ENCODE results near the gene SCAF8. TPM values are rescaled to one million over a fixed set of nuclear protein-coding genes. Genes with fewer than 3 reads are reported as not detected.

The SCAF8 gene
- total and polyA plus RNA-seq, 7 donors = 9.5 to 49.0 (median 40.1) TPM

DNA sequence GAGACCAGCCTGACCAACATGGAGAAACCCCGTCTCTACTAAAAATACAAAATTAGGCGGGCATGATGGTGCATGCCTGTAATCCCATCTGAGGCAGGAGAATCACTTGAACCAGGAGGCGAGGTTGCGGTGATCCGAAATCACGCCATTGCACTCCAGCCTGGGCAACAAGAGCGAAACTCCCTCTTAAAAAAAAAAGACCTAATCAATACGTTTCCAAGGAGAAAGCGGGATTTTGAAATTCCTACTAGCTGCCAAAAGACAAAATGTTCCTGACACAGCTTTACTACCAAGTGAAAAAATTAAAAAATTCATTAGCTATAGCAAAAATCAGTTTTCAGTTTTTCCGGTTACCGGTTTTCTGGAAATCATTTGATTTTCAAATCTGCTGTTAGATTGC lies 129.3 kb downstream of the SCAF8 start:
- no peaks in the 10 kb centered on the region for H3K4me1 ChIP-seq
- DNase-seq (no peak), ATAC-seq (no peak)
- H3K27me3 ChIP-seq (ENCODE audit: insufficient read depth in 3 of 3, low read length in 2 of 3) = no peaks in the 10 kb centered on the region
- H3K9me3 ChIP-seq = no peaks in the 10 kb centered on the region
- 86 to 93% (median 88%) methylated on average over 11 of the region's 11 CpGs for WGBS, 3 donors
- intact Hi-C loops (cut with DNase I) = no loop called here
- no peak overlapping the region for H3K4me3 ChIP-seq
- TF ChIP-seq, protein P1, sequence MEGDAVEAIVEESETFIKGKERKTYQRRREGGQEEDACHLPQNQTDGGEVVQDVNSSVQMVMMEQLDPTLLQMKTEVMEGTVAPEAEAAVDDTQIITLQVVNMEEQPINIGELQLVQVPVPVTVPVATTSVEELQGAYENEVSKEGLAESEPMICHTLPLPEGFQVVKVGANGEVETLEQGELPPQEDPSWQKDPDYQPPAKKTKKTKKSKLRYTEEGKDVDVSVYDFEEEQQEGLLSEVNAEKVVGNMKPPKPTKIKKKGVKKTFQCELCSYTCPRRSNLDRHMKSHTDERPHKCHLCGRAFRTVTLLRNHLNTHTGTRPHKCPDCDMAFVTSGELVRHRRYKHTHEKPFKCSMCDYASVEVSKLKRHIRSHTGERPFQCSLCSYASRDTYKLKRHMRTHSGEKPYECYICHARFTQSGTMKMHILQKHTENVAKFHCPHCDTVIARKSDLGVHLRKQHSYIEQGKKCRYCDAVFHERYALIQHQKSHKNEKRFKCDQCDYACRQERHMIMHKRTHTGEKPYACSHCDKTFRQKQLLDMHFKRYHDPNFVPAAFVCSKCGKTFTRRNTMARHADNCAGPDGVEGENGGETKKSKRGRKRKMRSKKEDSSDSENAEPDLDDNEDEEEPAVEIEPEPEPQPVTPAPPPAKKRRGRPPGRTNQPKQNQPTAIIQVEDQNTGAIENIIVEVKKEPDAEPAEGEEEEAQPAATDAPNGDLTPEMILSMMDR (IDR thresholded peaks at IDR 0.05) = no peak
- H3K27ac ChIP-seq = no peak overlapping the region
- no peaks in the 10 kb centered on the region for H3K36me3 ChIP-seq (ENCODE audit: insufficient read depth in 1 of 2, low read depth in 1 of 2)

DNA sequence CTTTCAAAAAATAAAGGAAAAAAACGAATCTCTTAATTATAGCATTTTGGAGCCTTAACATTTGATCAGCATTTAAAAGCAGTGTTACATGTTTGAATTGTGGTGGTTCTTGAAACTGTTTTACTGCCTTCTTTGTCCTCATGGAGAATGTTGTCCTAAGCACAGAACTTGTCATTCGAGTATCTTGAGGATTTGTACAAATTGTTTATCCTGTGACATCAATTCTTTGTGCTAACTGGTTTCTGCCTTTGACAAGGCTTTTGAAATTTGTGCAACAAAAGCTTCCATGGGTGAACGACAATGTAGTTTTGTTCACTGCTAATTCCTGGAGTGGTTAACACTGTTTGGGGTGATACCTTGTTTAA lies 130.8 kb downstream of the SCAF8 start:
- Histone ChIP-seq H3K27me3 (ENCODE audit: insufficient read depth in 3 of 3, low read length in 2 of 3) (no peaks in the 10 kb centered on the region), H3K9me3 (no peaks in the 10 kb centered on the region), H3K4me3 (no peak overlapping the region), H3K27ac (no peak overlapping the region), H3K36me3 (ENCODE audit: insufficient read depth in 1 of 2, low read depth in 1 of 2) (no peaks in the 10 kb centered on the region), H3K4me1 (no peaks in the 10 kb centered on the region)
- ATAC-seq = no peak
- DNase-seq = no peak
- TF ChIP-seq, protein P1 (IDR thresholded peaks at IDR 0.05) = no peak
- 52 to 75% (median 62%) methylated on average over 3 of the region's 3 CpGs for WGBS, 3 donors
- intact Hi-C loops (cut with DNase I) = no loop called here

DNA sequence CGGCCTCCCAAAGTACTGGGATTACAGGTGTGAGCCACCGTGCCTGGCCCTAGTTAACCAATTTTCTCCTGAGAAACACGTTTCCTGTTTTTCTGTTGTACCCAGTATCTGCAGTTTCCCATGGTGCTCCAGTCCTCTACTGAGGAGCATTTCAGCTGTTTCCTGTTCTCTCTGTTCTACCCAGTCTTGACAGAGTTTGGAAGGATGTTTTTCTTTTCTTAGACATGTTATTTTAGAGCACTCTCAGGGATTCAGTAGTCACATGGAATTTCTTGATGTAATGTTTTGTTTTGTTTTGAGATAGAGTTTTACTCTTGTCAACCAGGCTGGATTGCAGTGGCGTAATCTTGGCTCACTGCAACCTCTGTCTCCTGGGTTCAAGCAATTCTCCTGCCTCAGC lies 132.1 kb downstream of the SCAF8 start:
- ATAC-seq = no peak
- TF ChIP-seq, protein P1 (IDR thresholded peaks at IDR 0.05) = no peak
- no peak for DNase-seq

DNA sequence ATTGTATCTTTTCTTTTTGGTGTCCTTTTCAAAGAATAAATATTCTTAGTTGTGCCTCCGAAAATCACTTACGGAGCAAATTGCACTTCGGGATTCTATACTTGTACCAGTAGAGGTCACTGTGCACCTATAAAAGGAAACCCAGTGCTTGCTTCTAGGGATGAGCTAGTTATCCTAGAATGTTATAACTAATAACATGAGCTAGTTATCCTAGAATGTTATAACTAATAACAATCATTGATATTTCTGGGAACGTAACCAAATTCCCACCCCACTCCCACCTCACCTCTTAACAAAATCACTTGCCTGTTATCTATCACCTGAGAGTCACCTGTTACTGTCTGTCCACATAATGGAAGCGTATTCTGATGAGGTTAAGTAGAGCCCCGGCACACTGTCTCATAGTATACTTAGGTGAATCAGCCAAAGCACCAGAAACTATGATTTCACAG lies 135.0 kb downstream of the SCAF8 start:
- 36 to 57% (median 40%) methylated on average over 6 of the region's 6 CpGs for WGBS, 3 donors
- Histone ChIP-seq H3K4me3 (no peak overlapping the region), H3K36me3 (ENCODE audit: insufficient read depth in 1 of 2, low read depth in 1 of 2) (no peaks in the 10 kb centered on the region), H3K9me3 (no peaks in the 10 kb centered on the region), H3K27me3 (ENCODE audit: insufficient read depth in 3 of 3, low read length in 2 of 3) (no peaks in the 10 kb centered on the region), H3K27ac (no peak overlapping the region), H3K4me1 (peaks cover 10% of the 10 kb centered on the region)
- intact Hi-C loops (cut with DNase I) = loop anchor here (2.0 to 5.0 kb wide), 3 partner anchors 59 to 307 kb away; no protein-coding TSS in a partner anchor
- TF ChIP-seq, protein P1 (IDR thresholded peaks at IDR 0.05) = peak; percentile 75
- no peak for DNase-seq
- ATAC-seq = peak; percentile 66 to 86 (median 72)

More for the DNA sequence above, 132.1 kb downstream of the SCAF8 start:
- no peaks in the 10 kb centered on the region for H3K27me3 ChIP-seq (ENCODE audit: insufficient read depth in 3 of 3, low read length in 2 of 3)
- no peaks in the 10 kb centered on the region for H3K9me3 ChIP-seq
- no peaks in the 10 kb centered on the region for H3K36me3 ChIP-seq (ENCODE audit: insufficient read depth in 1 of 2, low read depth in 1 of 2)
- no peaks in the 10 kb centered on the region for H3K4me1 ChIP-seq
- no peak overlapping the region for H3K4me3 ChIP-seq
- no peak overlapping the region for H3K27ac ChIP-seq
- 73 to 76% (median 75%) methylated on average over 4 of the region's 4 CpGs for WGBS, 3 donors
- intact Hi-C loops (cut with DNase I) = loop anchor here (1.0 to 5.0 kb wide), 3 partner anchors 9 to 307 kb away; no protein-coding TSS in a partner anchor

DNA sequence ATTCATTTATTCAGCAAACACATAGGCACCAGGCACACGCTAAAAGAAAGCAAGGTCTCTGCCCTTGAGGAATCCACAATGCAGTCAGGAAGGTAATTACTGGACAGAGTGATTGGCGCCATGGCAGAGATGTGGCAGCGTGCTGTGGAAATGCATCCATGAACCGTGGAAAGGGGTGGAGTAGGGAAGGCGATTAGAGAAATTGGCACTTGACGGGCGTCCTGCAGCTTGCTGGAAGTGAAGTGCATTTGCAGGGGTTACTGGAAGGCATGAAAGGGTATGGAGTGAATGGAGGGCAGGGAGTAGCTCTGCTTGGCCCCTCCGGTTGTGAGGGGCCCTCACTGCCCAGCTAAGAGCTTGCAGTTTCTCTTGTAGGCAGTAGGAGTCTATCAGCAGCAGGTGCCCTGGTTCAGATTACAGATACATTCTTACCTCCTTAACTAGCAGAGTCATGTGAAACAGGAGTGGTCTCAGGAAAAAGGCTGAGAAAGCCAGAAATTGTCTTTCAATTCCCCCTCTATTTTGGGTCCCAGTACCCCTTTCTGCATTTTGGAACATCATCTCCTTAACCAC lies 139.4 kb downstream of the SCAF8 start:
- TF ChIP-seq, protein P1 (IDR thresholded peaks at IDR 0.05) = no peak
- ATAC-seq (peak in 3 of 4 donors; percentile 26 to 52 (median 31)), DNase-seq (no peak)
- intact Hi-C loops (cut with DNase I) = no loop called here
- Histone ChIP-seq H3K36me3 (ENCODE audit: insufficient read depth in 1 of 2, low read depth in 1 of 2) (no peaks in the 10 kb centered on the region), H3K27me3 (ENCODE audit: insufficient read depth in 3 of 3, low read length in 2 of 3) (no peaks in the 10 kb centered on the region), H3K4me3 (no peak overlapping the region), H3K4me1 (peaks cover 48% of the 10 kb centered on the region), H3K9me3 (no peaks in the 10 kb centered on the region), H3K27ac (no peak overlapping the region)
- 49 to 82% (median 60%) methylated on average over 8 of the region's 8 CpGs for WGBS, 3 donors
